Keratinocyte (primary cell): Measurements from ENCODE around the gene GSN. TPM values are rescaled to one million over a fixed set of nuclear protein-coding genes. Genes with fewer than 3 reads are reported as not detected.

Experiments used
- DNase-seq: peaks from one replicate; pipeline ENCODE4 v3.0.0-alpha.2; 2011; ENCODE audit warnings: low read depth, missing footprints, low spot score
- FAIRE-seq: peaks from 2 replicates; lab custom pipeline; 2011; peaks lifted over from hg19 to GRCh38; lab: Jason Lieb, UNC
- H2AFZ ChIP-seq: 2 replicates; pipeline ENCODE4 v1.6.0; 2012; ENCODE audit warnings: low read length, control low read depth, inconsistent platforms; ENCODE audit not compliant: control insufficient read depth
- H3K27ac ChIP-seq: 2 replicates; pipeline ENCODE4 v1.5.1; 2011; ENCODE audit warnings: low read length; ENCODE audit not compliant: control insufficient read depth, insufficient read depth
- H3K27me3 ChIP-seq: 3 replicates; pipeline ENCODE4 v1.6.0; 2011; ENCODE audit warnings: low read length; ENCODE audit not compliant: control insufficient read depth, insufficient read depth; ENCODE audit errors: extremely low read depth
- H3K36me3 ChIP-seq, 2 experiments: 2 replicates in 1 of 2; 3 replicates in 1 of 2; pipeline ENCODE4 v1.5.1; 2011; ENCODE audit warnings: low read length in 2 of 2, mild to moderate bottlenecking in 1 of 2; ENCODE audit not compliant: control insufficient read depth in 2 of 2, insufficient read depth in 2 of 2; ENCODE audit errors: extremely low read depth in 1 of 2
- H3K4me1 ChIP-seq: 3 replicates; pipeline ENCODE4 v1.5.1; 2011; ENCODE audit warnings: low read length; ENCODE audit not compliant: control insufficient read depth, insufficient read depth; ENCODE audit errors: extremely low read depth
- H3K4me2 ChIP-seq: 3 replicates; pipeline ENCODE4 v1.6.0; 2011; ENCODE audit warnings: low read depth, low read length; ENCODE audit not compliant: control insufficient read depth, insufficient read depth; ENCODE audit errors: extremely low read depth
- H3K4me3 ChIP-seq, 3 experiments: fragments of 200-600 bp in 1 of 3; sonication (generic) in 1 of 3; 2 replicates in 2 of 3; 3 replicates in 1 of 3; pipeline ENCODE4 v1.5.1; 2011 to 2016; ENCODE audit warnings: low read length in 3 of 3, mild to moderate bottlenecking in 3 of 3, control low read depth in 2 of 3, inconsistent platforms in 1 of 3, low read depth in 1 of 3, mixed read lengths in 1 of 3, mixed run types in 1 of 3, moderate library complexity in 1 of 3; ENCODE audit not compliant: control insufficient read depth in 2 of 3, insufficient read depth in 2 of 3; ENCODE audit errors: extremely low read depth in 1 of 3
- H3K79me2 ChIP-seq: 2 replicates; pipeline ENCODE4 v1.6.0; 2012; ENCODE audit warnings: low read length; ENCODE audit not compliant: control insufficient read depth, insufficient read depth
- H3K9ac ChIP-seq: 3 replicates; pipeline ENCODE4 v1.6.0; 2011; ENCODE audit warnings: low read length; ENCODE audit not compliant: control insufficient read depth, insufficient read depth; ENCODE audit errors: extremely low read depth
- H3K9me1 ChIP-seq: 3 replicates; pipeline ENCODE4 v1.6.0; 2011; ENCODE audit warnings: low read length; ENCODE audit not compliant: control insufficient read depth, insufficient read depth; ENCODE audit errors: extremely low read depth
- H3K9me3 ChIP-seq: 2 replicates; pipeline ENCODE4 v1.5.1; 2012; ENCODE audit warnings: low read depth, low read length; ENCODE audit not compliant: control insufficient read depth
- H4K20me1 ChIP-seq: 3 replicates; pipeline ENCODE4 v1.6.0; 2011; ENCODE audit warnings: low read length; ENCODE audit not compliant: control insufficient read depth, insufficient read depth; ENCODE audit errors: extremely low read depth
- EZH2 ChIP-seq: IDR thresholded peaks from one replicate; pipeline ENCODE4 v1.6.1; 2012; ENCODE audit warnings: inconsistent platforms, mild to moderate bottlenecking, low read length, moderate library complexity
- dilution Hi-C: fragments of 300-500 bp; cut with MboI; formaldehyde crosslinking; loops from one replicate; pipeline ENCODE4 v1.7.0; 2020; ENCODE audit warnings: low sequenced_read_pairs; ENCODE audit not compliant: extremely low pct_ligation_motif_present
- polyA plus RNA-seq, 5 experiments: library from polyadenylated mRNA; depleted of rRNA in 3 of 5; stranded (reverse) in 3 of 5; stranded (forward) in 1 of 5; unstranded in 1 of 5; fragments of >200 nt; gene quantifications; 1 replicate in 1 of 5; 2 replicates in 3 of 5; 3 replicates in 1 of 5; pipeline versions ENCODE4 v1.2.1 to v1.2.3, GENCODE V29; 2011 to 2012; ENCODE audit warnings: missing spikeins in 2 of 5, low read depth in 1 of 5, low replicate concordance in 1 of 5
- TF ChIP-seq, protein P1 (sequence below), 3 experiments: IDR thresholded peaks in 1 of 3; conservative IDR thresholded peaks in 1 of 3; optimal IDR thresholded peaks in 1 of 3; 2 replicates in 2 of 3; 3 replicates in 1 of 3; pipeline versions ENCODE3 to v1.5.1; 2011; ENCODE audit warnings: low read length in 3 of 3, mild to moderate bottlenecking in 3 of 3, moderate library complexity in 2 of 3, control low read depth in 1 of 3, inconsistent platforms in 1 of 3; ENCODE audit not compliant: insufficient read depth in 2 of 3; ENCODE audit errors: extremely low read depth in 1 of 3

GSN gene
- polyA plus RNA-seq, 1 donor (not counting 4 experiments of a cell fraction or from before 2014, with no cell fraction given), result 166 TPM

DNA sequence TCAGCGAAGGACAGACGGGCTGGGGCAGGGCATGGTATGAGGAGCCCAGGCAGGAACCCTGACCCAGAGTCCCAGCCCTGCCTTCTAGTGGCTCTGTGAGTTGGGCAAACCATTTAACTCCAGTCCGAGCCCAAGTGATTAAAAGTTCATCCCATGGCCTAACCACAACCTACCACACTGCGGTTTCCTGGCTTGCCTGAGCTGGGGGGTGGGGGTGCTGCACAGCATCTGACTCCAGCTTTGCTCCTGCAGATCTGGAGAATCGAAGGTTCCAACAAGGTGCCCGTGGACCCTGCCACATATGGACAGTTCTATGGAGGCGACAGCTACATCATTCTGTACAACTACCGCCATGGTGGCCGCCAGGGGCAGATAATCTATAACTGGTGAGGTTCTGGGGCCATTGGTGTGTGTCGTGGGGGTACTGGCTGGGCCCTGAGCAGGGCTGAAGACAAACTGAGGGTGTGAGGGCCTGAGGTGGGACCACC is 53.1 kb downstream of the GSN start:
- Histone ChIP-seq H3K4me1 (peaks cover 12% of the 10 kb centered on the region), H3K27ac (no peak overlapping the region), H3K9ac (no peak overlapping the region), H2AFZ (no peak overlapping the region), H3K4me3 (no peak overlapping the region), H3K36me3 (peaks cover 24 to 36% of the 10 kb centered on the region in 2 experiments), H3K9me1 (no peaks in the 10 kb centered on the region), H4K20me1 (no peaks in the 10 kb centered on the region), H3K79me2 (no peaks in the 10 kb centered on the region), H3K9me3 (no peaks in the 10 kb centered on the region), H3K4me2 (no peak overlapping the region), H3K27me3 (no peaks in the 10 kb centered on the region)
- TF ChIP-seq EZH2, result no peak
- TF ChIP-seq, protein P1, sequence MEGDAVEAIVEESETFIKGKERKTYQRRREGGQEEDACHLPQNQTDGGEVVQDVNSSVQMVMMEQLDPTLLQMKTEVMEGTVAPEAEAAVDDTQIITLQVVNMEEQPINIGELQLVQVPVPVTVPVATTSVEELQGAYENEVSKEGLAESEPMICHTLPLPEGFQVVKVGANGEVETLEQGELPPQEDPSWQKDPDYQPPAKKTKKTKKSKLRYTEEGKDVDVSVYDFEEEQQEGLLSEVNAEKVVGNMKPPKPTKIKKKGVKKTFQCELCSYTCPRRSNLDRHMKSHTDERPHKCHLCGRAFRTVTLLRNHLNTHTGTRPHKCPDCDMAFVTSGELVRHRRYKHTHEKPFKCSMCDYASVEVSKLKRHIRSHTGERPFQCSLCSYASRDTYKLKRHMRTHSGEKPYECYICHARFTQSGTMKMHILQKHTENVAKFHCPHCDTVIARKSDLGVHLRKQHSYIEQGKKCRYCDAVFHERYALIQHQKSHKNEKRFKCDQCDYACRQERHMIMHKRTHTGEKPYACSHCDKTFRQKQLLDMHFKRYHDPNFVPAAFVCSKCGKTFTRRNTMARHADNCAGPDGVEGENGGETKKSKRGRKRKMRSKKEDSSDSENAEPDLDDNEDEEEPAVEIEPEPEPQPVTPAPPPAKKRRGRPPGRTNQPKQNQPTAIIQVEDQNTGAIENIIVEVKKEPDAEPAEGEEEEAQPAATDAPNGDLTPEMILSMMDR (optimal IDR thresholded peaks at IDR 0.05 in 1 of 3, IDR thresholded peaks at IDR 0.05 in 1 of 3, conservative IDR thresholded peaks at IDR 0.05 in 1 of 3; ENCODE audit: extremely low read depth in 1 of 3, insufficient read depth in 2 of 3, low read length in 3 of 3), result no peak
- DNase-seq, result no peak
- no peak for FAIRE-seq
- dilution Hi-C loops, result no loop called here

DNA sequence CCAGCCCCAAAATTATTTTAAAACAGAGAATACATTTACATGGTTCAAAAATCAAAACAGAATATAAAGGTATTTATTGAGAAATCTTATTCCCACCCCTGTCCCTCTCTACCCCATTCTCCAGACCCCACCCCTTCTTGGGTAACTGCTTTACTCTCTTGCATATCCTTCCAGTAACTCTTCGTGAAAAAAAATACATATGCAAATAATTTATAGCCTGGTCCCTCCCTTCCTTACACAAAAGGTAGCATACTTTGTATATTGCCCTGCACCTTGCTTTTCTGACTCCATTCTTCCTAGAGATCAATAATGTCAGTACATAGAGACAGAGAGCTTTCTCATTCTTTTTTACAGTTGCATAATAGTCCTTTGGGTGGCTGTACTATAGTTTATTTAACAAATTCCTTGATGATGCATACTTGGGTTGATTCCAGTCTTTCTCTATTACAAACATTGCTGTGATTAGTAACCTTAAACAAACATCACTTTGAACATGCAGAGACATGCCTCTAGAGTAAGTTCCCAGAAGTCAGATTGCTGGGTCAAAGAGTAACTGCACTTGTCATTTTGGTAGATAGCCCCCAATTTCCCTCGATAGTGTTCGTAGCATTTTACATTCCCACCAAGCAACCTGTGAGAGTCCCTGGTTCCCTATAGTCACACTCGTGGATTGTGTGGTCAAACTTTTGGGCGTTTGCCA is 54.2 kb downstream of the GSN start:
- no peak overlapping the region for H3K4me3 ChIP-seq
- H3K4me2 ChIP-seq, result peak overlapping the region; percentile 53
- peaks cover 24 to 42% of the 10 kb centered on the region in 2 experiments for H3K36me3 ChIP-seq
- H3K4me1 ChIP-seq, result peaks cover 20% of the 10 kb centered on the region
- H3K9me3 ChIP-seq, result no peaks in the 10 kb centered on the region
- dilution Hi-C loops, result no loop called here
- no peak overlapping the region for H2AFZ ChIP-seq
- H4K20me1 ChIP-seq, result no peaks in the 10 kb centered on the region
- TF ChIP-seq EZH2, result no peak
- TF ChIP-seq, protein P1 (optimal IDR thresholded peaks at IDR 0.05 in 1 of 3, IDR thresholded peaks at IDR 0.05 in 1 of 3, conservative IDR thresholded peaks at IDR 0.05 in 1 of 3; ENCODE audit: extremely low read depth in 1 of 3, insufficient read depth in 2 of 3, low read length in 3 of 3), result no peak
- no peak overlapping the region for H3K9ac ChIP-seq
- H3K27me3 ChIP-seq, result no peaks in the 10 kb centered on the region
- H3K27ac ChIP-seq, result peak overlapping the region; percentile 69
- peak; percentile 67 for DNase-seq
- no peaks in the 10 kb centered on the region for H3K9me1 ChIP-seq
- FAIRE-seq, result peak; percentile 29
- no peaks in the 10 kb centered on the region for H3K79me2 ChIP-seq
